Neural cell (in vitro differentiated cells): Measurements from ENCODE around the gene SOHLH1. TPM values are rescaled to one million over a fixed set of nuclear protein-coding genes. Genes with fewer than 3 reads are reported as not detected.

Source experiments
- H2AFZ ChIP-seq: fragments of 200-600, 300-800 bp; sonication (generic), shearing (Covaris generic); 2 replicates; pipeline ENCODE4 v1.6.0; 2014; ENCODE audit warnings: low read depth, mild to moderate bottlenecking, antibody characterized with exemption, low read length, moderate library complexity
- H3F3A ChIP-seq: fragments of 200-600 bp; shearing (Covaris generic); 2 replicates; pipeline ENCODE4 v1.6.1; 2016; ENCODE audit warnings: mild to moderate bottlenecking, moderate library complexity, mixed read lengths, antibody characterized with exemption, low read length; ENCODE audit not compliant: insufficient read depth, poor library complexity, severe bottlenecking
- H3K27ac ChIP-seq: fragments of 200-600, 300-800 bp; sonication (generic), shearing (Covaris generic); 2 replicates; pipeline ENCODE4 v1.5.1; 2014; ENCODE audit warnings: mild to moderate bottlenecking, low read length, moderate library complexity
- H3K27me3 ChIP-seq: fragments of 300-800, 200-600 bp; sonication (generic), shearing (Covaris generic); 2 replicates; pipeline ENCODE4 v1.6.0; 2014; ENCODE audit warnings: mild to moderate bottlenecking, low read depth, low read length, moderate library complexity; ENCODE audit not compliant: insufficient read depth
- H3K36me3 ChIP-seq: fragments of 300-800, 200-600 bp; sonication (generic), shearing (Covaris generic); 2 replicates; pipeline ENCODE4 v1.5.1; 2014; ENCODE audit warnings: mild to moderate bottlenecking, antibody characterized with exemption, low read length, moderate library complexity; ENCODE audit not compliant: insufficient read depth
- H3K4me2 ChIP-seq: fragments of 300-800, 200-600 bp; sonication (generic), shearing (Covaris generic); 2 replicates; pipeline ENCODE4 v1.6.0; 2014; ENCODE audit warnings: mild to moderate bottlenecking, low read length
- H3K4me3 ChIP-seq: fragments of 300-800, 200-600 bp; sonication (generic), shearing (Covaris generic); 2 replicates; pipeline ENCODE4 v1.5.1; 2014; ENCODE audit warnings: mild to moderate bottlenecking, low read length, moderate library complexity
- H3K79me2 ChIP-seq: fragments of 200-600 bp; shearing (Covaris generic); replicated peaks from 2 replicates; pipeline ENCODE4 v1.6.0; 2014; ENCODE audit warnings: mild to moderate bottlenecking, low read length, moderate library complexity; ENCODE audit not compliant: insufficient read depth
- H3K9ac ChIP-seq: fragments of 300-800, 200-600 bp; sonication (generic), shearing (Covaris generic); 2 replicates; pipeline ENCODE4 v1.6.1; 2016; ENCODE audit warnings: mild to moderate bottlenecking, low read length, mixed read lengths
- H3K9me2 ChIP-seq: fragments of 200-600 bp; shearing (Covaris generic); 2 replicates; pipeline ENCODE4 v1.6.1; 2016; ENCODE audit warnings: mild to moderate bottlenecking, low read length, mixed read lengths; ENCODE audit not compliant: insufficient read depth
- H3K9me3 ChIP-seq: fragments of 200-600, 300-800 bp; sonication (generic), shearing (Covaris generic); 2 replicates; pipeline ENCODE4 v1.6.1; 2016; ENCODE audit warnings: mild to moderate bottlenecking, mixed run types, low read length, moderate library complexity, mixed read lengths
- H4K20me1 ChIP-seq: fragments of 200-600 bp; shearing (Covaris generic); 2 replicates; pipeline ENCODE4 v1.6.1; 2016; ENCODE audit warnings: mild to moderate bottlenecking, mixed run types; ENCODE audit not compliant: insufficient read depth
- CTCF ChIP-seq: fragments of 450-650 bp; IDR thresholded peaks from 2 replicates; pipeline ENCODE4 v1.5.1; 2014; ENCODE audit warnings: antibody characterized with exemption, mild to moderate bottlenecking, moderate library complexity; ENCODE audit not compliant: poor library complexity, severe bottlenecking
- EP300 ChIP-seq: fragments of 450-650 bp; conservative IDR thresholded peaks from 2 replicates; pipeline ENCODE4 v1.6.1; 2014; ENCODE audit warnings: antibody characterized with exemption, mild to moderate bottlenecking, moderate library complexity; ENCODE audit not compliant: poor library complexity, severe bottlenecking
- EZH2 ChIP-seq: fragments of 200-600, 300-800 bp; shearing (Covaris generic), sonication (generic); IDR thresholded peaks from 2 replicates; pipeline ENCODE4 v1.6.1; 2014; ENCODE audit warnings: antibody characterized with exemption, low read length, borderline replicate concordance, mild to moderate bottlenecking; ENCODE audit not compliant: insufficient read depth, poor library complexity, severe bottlenecking
- MXI1 ChIP-seq: fragments of 450-650 bp; conservative IDR thresholded peaks from 2 replicates; pipeline ENCODE4 v1.6.1; 2014; ENCODE audit warnings: antibody characterized with exemption, mild to moderate bottlenecking; ENCODE audit not compliant: poor library complexity, severe bottlenecking
- POLR2AphosphoS5 ChIP-seq: IDR thresholded peaks from 2 replicates; pipeline ENCODE4 v1.6.1; 2012
- RAD21 ChIP-seq: fragments of 450-650 bp; conservative IDR thresholded peaks from 2 replicates; pipeline ENCODE4 v1.6.1; 2014; ENCODE audit warnings: antibody characterized with exemption, mild to moderate bottlenecking, moderate library complexity
- REST ChIP-seq: IDR thresholded peaks from 2 replicates; pipeline ENCODE4 v1.6.1; 2012; ENCODE audit warnings: borderline replicate concordance
- SMC3 ChIP-seq: fragments of 450-650 bp; conservative IDR thresholded peaks from 2 replicates; pipeline ENCODE4 v1.6.1; 2014; ENCODE audit warnings: antibody characterized with exemption, mild to moderate bottlenecking, moderate library complexity; ENCODE audit not compliant: poor library complexity
- TAF1 ChIP-seq: IDR thresholded peaks from 2 replicates; pipeline ENCODE4 v1.6.1; 2012; ENCODE audit warnings: low read depth
- polyA plus RNA-seq: library from polyadenylated mRNA; depleted of rRNA; stranded (reverse); fragments of >200 nt; gene quantifications from 2 replicates; pipeline ENCODE4 v1.2.3, GENCODE V29; 2014

The SOHLH1 gene
- polyA plus RNA-seq, 1 donor from 2014 or later: not detected

GRCh38 chr9:135701959-135702721 lies 2.9 kb upstream of the SOHLH1 start, which contains the start of gene KCNT1:
Gene KCNT1 (plus strand): TSS chr9:135702185. CDS start chr9:135702259, 74 bp downstream.
- H3K4me2 ChIP-seq: no peak within 1 kb of the TSS
- H3F3A ChIP-seq: no peaks in the 10 kb centered on the region
- H3K36me3 ChIP-seq: no peaks in the 10 kb centered on the region
- H3K27me3 ChIP-seq: peaks cover 4% of the 10 kb centered on the region
- no peaks in the 10 kb centered on the region for H3K79me2 ChIP-seq
- H3K4me3 ChIP-seq: peak within 1 kb of the TSS; percentile 51
- no peak for TF ChIP-seq TAF1
- no peak for TF ChIP-seq MXI1
- no peak for TF ChIP-seq EP300
- TF ChIP-seq RAD21: peak; percentile 68
- no peak for TF ChIP-seq POLR2AphosphoS5
- peak; percentile 82 for TF ChIP-seq CTCF
- TF ChIP-seq EZH2: no peak
- peak; percentile 68 for TF ChIP-seq SMC3
- TF ChIP-seq REST: no peak
- H2AFZ ChIP-seq: no peak within 1 kb of the TSS
- H3K9me2 ChIP-seq: no peaks in the 10 kb centered on the region
- H3K9me3 ChIP-seq: no peaks in the 10 kb centered on the region
- H4K20me1 ChIP-seq: no peaks in the 10 kb centered on the region
- no peak within 1 kb of the TSS for H3K9ac ChIP-seq
- H3K27ac ChIP-seq: no peak within 1 kb of the TSS

- no peaks in the 10 kb centered on the region for H3K36me3 ChIP-seq
- no peak overlapping the region for H2AFZ ChIP-seq
- H3K9ac ChIP-seq: no peak overlapping the region
- H3F3A ChIP-seq: no peaks in the 10 kb centered on the region
- H3K79me2 ChIP-seq: no peaks in the 10 kb centered on the region
- TF ChIP-seq REST (no peak), POLR2AphosphoS5 (no peak), SMC3 (no peak), EP300 (no peak), RAD21 (no peak), TAF1 (no peak), MXI1 (no peak), CTCF (no peak), EZH2 (no peak)
- peak overlapping the region; percentile 51 for H3K4me3 ChIP-seq
- no peaks in the 10 kb centered on the region for H4K20me1 ChIP-seq
- H3K9me3 ChIP-seq: no peaks in the 10 kb centered on the region
- no peaks in the 10 kb centered on the region for H3K9me2 ChIP-seq
- peaks cover 4% of the 10 kb centered on the region for H3K27me3 ChIP-seq
- H3K4me2 ChIP-seq: no peak overlapping the region
- no peak overlapping the region for H3K27ac ChIP-seq
These were observed 2.0 kb upstream of the SOHLH1 start for GRCh38 chr9:135701067-135701958.
